ENCODE measurements around the gene ZNF141. TPM values are rescaled to one million over a fixed set of nuclear protein-coding genes. Genes with fewer than 3 reads are reported as not detected.
"Not testable (repeated sequence)": the region's sequence is repeated elsewhere in the genome, so short reads cannot be mapped to it uniquely, and the experiment has no call there.

The ZNF141 gene
- polyA plus RNA-seq (2013, experiment 1 of 2), result 8.3 TPM
- polyA plus RNA-seq (2013, experiment 2 of 2), result 9.9 TPM

DNA sequence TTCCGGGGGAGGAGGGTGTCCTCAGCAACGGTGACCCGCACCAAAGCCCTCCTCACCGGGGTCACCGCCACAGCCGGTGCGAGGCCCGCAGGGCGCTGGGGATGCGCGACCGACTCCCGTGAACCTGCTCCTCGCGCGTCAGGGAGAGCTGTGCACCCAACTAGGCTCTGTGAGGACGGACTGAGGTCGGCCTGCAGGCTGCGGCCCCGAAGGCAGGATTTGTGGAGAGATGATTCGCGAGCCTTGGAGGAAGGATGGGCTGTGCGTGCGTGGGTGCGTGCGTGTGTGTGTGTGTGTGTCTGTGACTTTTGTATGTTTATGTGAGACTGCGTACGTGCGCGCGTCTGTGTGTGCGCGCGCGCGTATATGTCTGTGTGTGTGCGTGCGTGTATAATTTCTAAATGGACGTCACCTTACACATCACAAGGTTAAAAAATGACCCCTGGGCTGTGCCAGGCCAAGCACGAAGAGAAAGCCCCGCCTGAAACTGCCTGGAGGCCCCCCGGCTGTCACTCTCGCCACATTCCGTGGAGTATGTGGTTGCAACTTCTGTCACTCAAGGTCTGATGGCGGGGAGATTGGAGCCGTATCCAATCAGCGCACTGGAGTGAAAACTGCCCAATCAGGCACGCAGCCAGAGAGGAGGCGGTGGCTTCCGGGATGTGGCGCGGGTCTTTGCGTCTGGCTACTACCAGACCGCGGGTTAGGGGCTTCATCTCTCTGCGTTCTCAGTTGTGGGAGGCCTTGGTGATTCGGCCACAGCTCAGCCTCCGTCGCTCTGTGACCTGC is at the start of gene ZNF141:
Gene ZNF141 (plus strand): TSS at position 672 of the 789 bp plus-strand sequence. CDS start 170 bp downstream, outside the sequence.
- 0 to 1% methylated on average over 37 of the region's 59 CpGs for WGBS, 2 experiments (ENCODE audit: insufficient coverage in 2 of 2)
- peaks cover 36% of the 10 kb centered on the region for H3K9me3 ChIP-seq (ENCODE audit: control insufficient read depth, low read length)
- H3K4me3 ChIP-seq (ENCODE audit: extremely low read depth, insufficient read depth, low read length, poor library complexity, severe bottlenecking), result peak within 1 kb of the TSS; percentile 89
- H3K36me3 ChIP-seq (ENCODE audit: control insufficient read depth, insufficient read depth, low read length), result peaks cover 35% of the 10 kb centered on the region
- peak within 1 kb of the TSS; percentile 89 for H3K27ac ChIP-seq (ENCODE audit: low read depth, low read length, severe bottlenecking)
- H3K4me1 ChIP-seq (ENCODE audit: control insufficient read depth, insufficient read depth, low read length, poor library complexity, severe bottlenecking), result no peaks in the 10 kb centered on the region

DNA sequence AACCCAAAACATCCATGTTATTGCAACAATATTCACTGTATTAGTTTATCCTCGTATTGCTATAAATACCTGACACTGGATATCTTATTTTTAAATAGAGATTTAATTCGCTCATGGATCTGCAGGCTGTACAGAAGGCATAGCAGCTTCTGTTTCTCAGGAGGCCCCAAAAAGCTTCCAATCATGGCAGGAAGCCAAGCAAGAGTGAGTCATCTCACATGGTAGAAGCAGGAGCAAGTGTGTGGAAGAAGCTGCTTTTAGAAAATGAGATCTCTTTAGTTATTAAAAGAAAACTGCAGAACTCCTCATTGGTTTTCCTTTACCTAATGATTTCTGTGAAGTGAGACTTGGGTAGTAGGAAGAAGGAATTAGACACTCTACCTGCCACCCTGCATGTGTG is 48.7 kb upstream of the ZNF141 start:
- Histone ChIP-seq H3K27ac (ENCODE audit: low read depth, low read length, severe bottlenecking) (no peak overlapping the region), H3K9me3 (ENCODE audit: control insufficient read depth, low read length) (peaks cover 37% of the 10 kb centered on the region), H3K4me1 (ENCODE audit: control insufficient read depth, insufficient read depth, low read length, poor library complexity, severe bottlenecking) (no peaks in the 10 kb centered on the region), H3K4me3 (ENCODE audit: extremely low read depth, insufficient read depth, low read length, poor library complexity, severe bottlenecking) (no peak overlapping the region), H3K36me3 (ENCODE audit: control insufficient read depth, insufficient read depth, low read length) (no peaks in the 10 kb centered on the region)
- WGBS, 2 experiments (ENCODE audit: insufficient coverage in 2 of 2), result no CpG with 5 or more reads among the region's 2 CpGs

DNA sequence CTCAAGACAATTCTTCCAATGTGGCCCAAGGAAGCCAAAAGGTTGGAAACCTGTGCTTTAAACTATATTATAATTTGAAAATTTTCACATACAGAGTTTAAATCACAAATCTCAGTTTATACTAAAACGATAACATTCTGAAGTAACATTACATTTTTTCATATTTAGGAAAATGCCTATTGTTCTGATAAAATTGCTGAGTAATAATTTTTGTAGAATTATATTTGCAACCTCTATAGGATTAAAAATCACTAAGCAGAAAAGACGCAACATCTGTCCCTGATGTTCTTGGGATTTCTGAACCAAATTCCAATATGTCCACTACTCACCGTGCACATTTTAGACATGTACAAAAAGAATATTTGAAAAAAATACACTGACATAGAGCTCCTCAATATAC is 42.9 kb upstream of the ZNF141 start:
- Histone ChIP-seq H3K36me3 (ENCODE audit: control insufficient read depth, insufficient read depth, low read length) (no peaks in the 10 kb centered on the region), H3K4me1 (ENCODE audit: control insufficient read depth, insufficient read depth, low read length, poor library complexity, severe bottlenecking) (no peaks in the 10 kb centered on the region), H3K27ac (ENCODE audit: low read depth, low read length, severe bottlenecking) (no peak overlapping the region), H3K9me3 (ENCODE audit: control insufficient read depth, low read length) (peaks cover 25% of the 10 kb centered on the region), H3K4me3 (ENCODE audit: extremely low read depth, insufficient read depth, low read length, poor library complexity, severe bottlenecking) (no peak overlapping the region)
- WGBS, 2 experiments (ENCODE audit: insufficient coverage in 2 of 2), result 80 to 100% methylated on average over 1 to 2 of the region's 3 CpGs

DNA sequence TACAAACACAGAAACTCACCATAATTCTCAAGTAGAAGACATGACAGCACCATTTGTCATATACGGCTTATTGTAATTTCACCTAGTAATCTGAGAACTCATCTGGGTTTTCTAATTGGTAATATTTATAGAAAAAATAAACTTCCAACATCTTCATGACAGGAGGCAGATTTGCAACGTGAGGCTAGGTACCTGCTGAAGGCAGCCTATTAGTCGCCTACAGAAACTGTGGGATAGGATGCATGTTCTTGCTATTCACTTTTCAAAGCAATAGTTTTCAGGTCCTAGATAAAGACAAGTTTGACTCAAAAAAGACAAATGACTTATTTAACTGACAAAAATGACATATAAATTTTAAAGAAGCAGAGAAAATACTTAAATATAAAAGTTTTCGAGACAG is 35.2 kb upstream of the ZNF141 start:
- Histone ChIP-seq H3K27ac (ENCODE audit: low read depth, low read length, severe bottlenecking) (no peak overlapping the region), H3K4me1 (ENCODE audit: control insufficient read depth, insufficient read depth, low read length, poor library complexity, severe bottlenecking) (no peaks in the 10 kb centered on the region), H3K4me3 (ENCODE audit: extremely low read depth, insufficient read depth, low read length, poor library complexity, severe bottlenecking) (no peak overlapping the region), H3K9me3 (ENCODE audit: control insufficient read depth, low read length) (peaks cover 21% of the 10 kb centered on the region), H3K36me3 (ENCODE audit: control insufficient read depth, insufficient read depth, low read length) (no peaks in the 10 kb centered on the region)
- 78% methylated on average over 1 of the region's 4 CpGs; no CpG with 5 or more reads in 1 of the 2 experiments for WGBS, 2 experiments (ENCODE audit: insufficient coverage in 2 of 2)

DNA sequence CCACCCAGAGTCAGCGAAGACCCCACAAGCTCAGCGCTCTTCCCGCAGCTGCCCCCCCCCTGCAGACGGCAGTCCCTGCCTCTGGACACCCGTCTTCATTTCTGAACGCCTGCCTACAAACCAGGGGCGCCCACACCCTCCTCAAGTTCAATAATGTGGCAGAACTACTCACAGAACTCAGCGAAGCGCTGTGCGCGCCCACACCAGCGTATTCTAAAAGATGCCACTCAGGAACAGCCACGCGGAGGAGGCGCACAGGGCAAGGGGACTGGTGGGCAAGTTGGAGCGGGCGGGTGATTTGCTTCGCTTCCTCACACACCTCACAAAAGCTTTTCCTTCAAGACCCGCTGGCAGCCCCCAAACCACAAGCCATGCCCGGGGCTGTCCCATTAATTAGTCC is 33.1 kb upstream of the ZNF141 start:
- WGBS, 2 experiments (ENCODE audit: insufficient coverage in 2 of 2), result 55 to 58% methylated on average over 5 to 6 of the region's 20 CpGs
- not testable (repeated sequence) for H3K36me3 ChIP-seq (ENCODE audit: control insufficient read depth, insufficient read depth, low read length); H3K4me1 ChIP-seq (ENCODE audit: control insufficient read depth, insufficient read depth, low read length, poor library complexity, severe bottlenecking); H3K27ac ChIP-seq (ENCODE audit: low read depth, low read length, severe bottlenecking)
- peak overlapping the region; percentile 48 for H3K4me3 ChIP-seq (ENCODE audit: extremely low read depth, insufficient read depth, low read length, poor library complexity, severe bottlenecking)
- H3K9me3 ChIP-seq (ENCODE audit: control insufficient read depth, low read length), result peaks cover 24% of the 10 kb centered on the region

DNA sequence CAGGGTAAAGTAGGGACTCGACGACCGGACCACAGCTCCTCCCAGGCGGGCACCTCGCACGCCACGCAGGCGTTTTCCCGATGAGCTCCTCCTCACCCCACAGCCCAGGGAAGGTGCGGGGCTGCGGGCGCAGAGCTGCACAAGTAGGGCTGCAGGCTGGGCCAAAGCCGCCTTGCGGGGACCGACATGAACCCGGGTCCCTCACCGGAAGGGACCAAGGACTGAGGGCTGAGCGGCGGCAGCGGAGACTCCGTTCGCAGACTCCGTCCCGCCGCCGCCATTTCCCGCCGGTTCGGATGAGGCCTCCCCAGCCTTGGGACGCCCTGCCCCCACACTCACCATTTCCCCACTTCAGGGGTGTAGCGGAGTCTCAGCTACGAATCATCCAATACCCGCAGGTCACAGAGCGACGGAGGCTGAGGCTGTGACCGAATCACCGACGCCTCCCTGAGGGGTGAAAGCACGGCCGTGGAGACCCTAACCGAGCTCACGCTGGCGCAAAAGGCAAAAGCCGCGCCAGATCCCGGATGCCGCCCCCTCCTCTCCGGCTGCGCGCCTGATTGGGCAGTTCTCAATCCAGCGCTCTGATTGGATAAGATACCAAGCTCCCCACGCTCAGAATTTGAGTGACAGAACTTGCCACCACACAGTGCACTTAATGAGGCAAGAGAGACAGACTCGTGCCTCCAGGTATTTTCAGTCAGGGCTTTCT is 32.5 kb upstream of the ZNF141 start, which contains the start of gene ZNF732:
Gene ZNF732 (minus strand): TSS at position 506 of the 712 bp plus-strand sequence. CDS start 164 bp downstream, at position 342.
- Histone ChIP-seq H3K27ac (ENCODE audit: low read depth, low read length, severe bottlenecking) (no peak within 1 kb of the TSS), H3K4me1 (ENCODE audit: control insufficient read depth, insufficient read depth, low read length, poor library complexity, severe bottlenecking) (no peaks in the 10 kb centered on the region), H3K9me3 (ENCODE audit: control insufficient read depth, low read length) (peaks cover 21% of the 10 kb centered on the region), H3K36me3 (ENCODE audit: control insufficient read depth, insufficient read depth, low read length) (no peaks in the 10 kb centered on the region), H3K4me3 (ENCODE audit: extremely low read depth, insufficient read depth, low read length, poor library complexity, severe bottlenecking) (peak within 1 kb of the TSS; percentile 48)
- 27 to 28% methylated on average over 42 to 51 of the region's 53 CpGs for WGBS, 2 experiments (ENCODE audit: insufficient coverage in 2 of 2)

DNA sequence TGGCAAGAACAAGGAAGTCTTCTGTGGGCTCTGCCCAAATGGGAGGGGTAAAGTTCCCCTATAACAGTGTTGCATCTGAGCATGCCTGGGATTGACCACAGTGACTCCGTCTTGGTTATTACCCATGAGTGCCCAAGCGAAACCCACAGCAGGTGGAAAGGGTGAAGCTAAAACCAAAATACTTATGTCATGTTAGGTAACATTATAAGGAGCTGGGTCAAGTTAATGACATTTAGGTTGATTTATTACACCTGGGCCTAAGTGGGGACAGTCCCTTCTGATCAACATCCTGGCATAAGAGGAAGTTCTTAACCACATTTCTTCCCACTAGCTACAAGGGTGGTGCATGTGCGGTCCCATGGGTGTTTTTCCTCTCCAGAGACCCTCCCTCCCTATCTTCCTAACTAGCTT is 31.1 kb upstream of the ZNF141 start:
- no peak overlapping the region for H3K27ac ChIP-seq (ENCODE audit: low read depth, low read length, severe bottlenecking)
- no peak overlapping the region for H3K4me3 ChIP-seq (ENCODE audit: extremely low read depth, insufficient read depth, low read length, poor library complexity, severe bottlenecking)
- H3K36me3 ChIP-seq (ENCODE audit: control insufficient read depth, insufficient read depth, low read length), result no peaks in the 10 kb centered on the region
- H3K9me3 ChIP-seq (ENCODE audit: control insufficient read depth, low read length), result peaks cover 29% of the 10 kb centered on the region
- H3K4me1 ChIP-seq (ENCODE audit: control insufficient read depth, insufficient read depth, low read length, poor library complexity, severe bottlenecking), result no peaks in the 10 kb centered on the region
- 78 to 85% methylated on average over 2 of the region's 3 CpGs for WGBS, 2 experiments (ENCODE audit: insufficient coverage in 2 of 2)

DNA sequence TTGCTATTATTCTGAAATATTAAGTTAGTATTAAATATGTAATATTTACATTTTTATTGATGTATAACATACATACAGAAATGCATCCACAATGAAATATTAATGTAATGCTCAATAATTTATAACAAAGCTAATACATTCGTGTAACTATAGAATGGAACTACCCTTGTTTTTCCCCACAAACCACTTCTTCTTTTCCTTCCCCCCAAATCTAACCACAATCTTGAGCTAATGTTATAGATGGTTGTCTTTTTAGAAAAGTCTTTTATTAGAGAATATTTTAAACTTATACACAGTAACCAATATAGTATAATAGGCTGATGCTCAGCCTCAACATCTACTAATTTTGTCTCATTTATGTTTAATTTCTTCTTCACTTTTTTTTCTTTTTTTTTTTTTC is 27.8 kb upstream of the ZNF141 start:
- WGBS, 2 experiments (ENCODE audit: insufficient coverage in 2 of 2), result no CpG with 5 or more reads among the region's 1 CpG
- H3K27ac ChIP-seq (ENCODE audit: low read depth, low read length, severe bottlenecking), result no peak overlapping the region
- no peaks in the 10 kb centered on the region for H3K4me1 ChIP-seq (ENCODE audit: control insufficient read depth, insufficient read depth, low read length, poor library complexity, severe bottlenecking)
- H3K36me3 ChIP-seq (ENCODE audit: control insufficient read depth, insufficient read depth, low read length), result no peaks in the 10 kb centered on the region
- no peak overlapping the region for H3K4me3 ChIP-seq (ENCODE audit: extremely low read depth, insufficient read depth, low read length, poor library complexity, severe bottlenecking)
- H3K9me3 ChIP-seq (ENCODE audit: control insufficient read depth, low read length), result peaks cover 29% of the 10 kb centered on the region

DNA sequence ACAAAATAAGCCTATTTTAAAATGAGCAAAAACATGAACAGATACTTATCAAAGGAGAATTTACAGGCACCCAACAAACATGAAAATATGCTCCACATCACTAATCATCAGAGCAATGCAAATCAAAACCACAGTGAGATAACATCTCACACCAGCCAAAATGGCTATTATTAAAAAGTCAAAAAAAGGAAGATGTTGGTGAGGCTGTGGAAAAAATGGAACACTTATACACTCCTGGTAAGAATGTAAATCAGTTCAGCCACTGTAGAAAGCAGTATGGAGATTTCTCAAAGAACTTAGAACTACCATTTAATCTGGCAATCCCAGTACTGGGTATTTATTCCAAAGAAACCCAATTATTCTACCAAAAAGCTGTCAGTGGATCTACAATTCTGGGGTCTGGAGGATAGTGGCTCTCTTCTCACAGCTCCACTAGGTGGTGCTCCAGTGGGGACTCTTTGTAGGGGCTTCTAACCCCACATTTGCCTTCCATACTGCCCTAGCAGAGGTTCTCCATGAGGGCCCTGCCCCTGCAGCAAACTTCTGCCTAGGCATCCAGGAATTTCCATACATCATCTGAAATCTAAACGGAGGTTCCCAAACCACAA is 23.2 kb upstream of the ZNF141 start:
- Histone ChIP-seq H3K4me1 (ENCODE audit: control insufficient read depth, insufficient read depth, low read length, poor library complexity, severe bottlenecking) (no peaks in the 10 kb centered on the region), H3K9me3 (ENCODE audit: control insufficient read depth, low read length) (peaks cover 44% of the 10 kb centered on the region), H3K36me3 (ENCODE audit: control insufficient read depth, insufficient read depth, low read length) (no peaks in the 10 kb centered on the region), H3K4me3 (ENCODE audit: extremely low read depth, insufficient read depth, low read length, poor library complexity, severe bottlenecking) (no peak overlapping the region), H3K27ac (ENCODE audit: low read depth, low read length, severe bottlenecking) (no peak overlapping the region)
- 60 to 86% methylated on average over 1 of the region's 1 CpG for WGBS, 2 experiments (ENCODE audit: insufficient coverage in 2 of 2)

DNA sequence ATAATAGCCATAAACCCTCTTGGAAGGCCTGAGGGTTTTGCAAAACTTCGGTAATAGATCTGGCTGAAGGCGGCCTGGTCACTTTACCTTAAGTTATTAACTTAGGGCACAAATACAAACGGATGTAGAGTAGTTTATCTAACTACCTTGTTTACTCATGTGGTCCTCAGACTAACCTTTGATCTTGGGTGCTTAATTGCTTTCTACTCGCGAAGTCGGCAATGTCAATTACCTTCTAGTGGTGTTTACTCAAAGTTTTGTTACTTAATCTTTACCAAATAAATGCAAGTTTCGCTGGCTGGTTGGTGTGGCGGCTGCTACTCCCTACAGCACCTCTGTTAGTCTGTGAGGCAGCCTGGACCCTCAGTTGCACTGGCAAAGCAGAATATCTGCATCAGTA is 8.9 kb upstream of the ZNF141 start:
- 88 to 91% methylated on average over 2 to 8 of the region's 8 CpGs for WGBS, 2 experiments (ENCODE audit: insufficient coverage in 2 of 2)
- Histone ChIP-seq H3K36me3 (ENCODE audit: control insufficient read depth, insufficient read depth, low read length) (no peaks in the 10 kb centered on the region), H3K9me3 (ENCODE audit: control insufficient read depth, low read length) (peaks cover 8% of the 10 kb centered on the region), H3K4me1 (ENCODE audit: control insufficient read depth, insufficient read depth, low read length, poor library complexity, severe bottlenecking) (no peaks in the 10 kb centered on the region), H3K27ac (ENCODE audit: low read depth, low read length, severe bottlenecking) (no peak overlapping the region), H3K4me3 (ENCODE audit: extremely low read depth, insufficient read depth, low read length, poor library complexity, severe bottlenecking) (no peak overlapping the region)

Measured in mesodermal cell (in vitro differentiated cells).